Mucosa of descending colon (tissue), 3 donors: ENCODE measurements around the gene DGKD. TPM values are rescaled to one million over a fixed set of nuclear protein-coding genes. Genes with fewer than 3 reads are reported as not detected.

Experiments used
- ATAC-seq: fragments of 200-7000 bp; cut with Tn5 transposase; one replicate; pipeline ENCODE4 v1.9.1; 2020; ENCODE audit warnings: mild to moderate bottlenecking, moderate library complexity
- DNase-seq, 3 donors: peaks; one replicate each; pipeline ENCODE4 v3.0.0-alpha.2; 2020
- H3K36me3 ChIP-seq: fragments of 200-600 bp; one replicate; pipeline ENCODE4 v1.8.0; 2021; ENCODE audit warnings: low read depth, mild to moderate bottlenecking
- H3K4me1 ChIP-seq: fragments of 200-600 bp; one replicate; pipeline ENCODE4 v1.8.0; 2021; ENCODE audit warnings: low read depth, mild to moderate bottlenecking
- H3K4me3 ChIP-seq: fragments of 200-600 bp; one replicate; pipeline ENCODE4 v1.8.0; 2021; ENCODE audit warnings: mild to moderate bottlenecking
- H3K9me3 ChIP-seq: fragments of 200-600 bp; one replicate; pipeline ENCODE4 v1.8.0; 2021; ENCODE audit warnings: mild to moderate bottlenecking
- CTCF ChIP-seq: fragments of 200-600 bp; IDR thresholded peaks from one replicate; pipeline ENCODE4 v1.8.0; 2022; ENCODE audit warnings: antibody characterized with exemption, mild to moderate bottlenecking
- intact Hi-C, 2 donors: fragments of 100-400 bp; cut with DNase I in 1 of 2; cut with micrococcal nuclease in 1 of 2; formaldehyde crosslinking; loops; one replicate each; pipeline versions ENCODE4 v1.11.0 to v1.11.1; 2022; cut with DNase I, micrococcal nuclease
- total RNA-seq, 3 donors: library from RNA; stranded (reverse); fragmentation: NEBNext Ultra II Directional in 2 of 3; extraction: Animal tissue kit (Norgen Biotek cat#: 25700) in 2 of 3; gene quantifications; one replicate each; pipeline versions ENCODE4 v1.2.1 to v1.2.4, GENCODE V29; 2021 to 2023
- donor health status: DM: no; HTN: no; CAD: no; lungs with moderate emphysema.
- donor health status: DM: no; HTN: no; CAD: no.
- donor health status: DM: no; HTN: yes; CAD: no.

The DGKD gene
- total RNA-seq, 3 donors from 2014 or later = 81.8 to 159 (median 102) TPM

- no peaks in the 10 kb centered on the region for H3K9me3 ChIP-seq
- intact Hi-C loops = no loop called here
- no peak overlapping the region for H3K4me3 ChIP-seq
- H3K36me3 ChIP-seq = no peaks in the 10 kb centered on the region
- H3K4me1 ChIP-seq = no peaks in the 10 kb centered on the region
- no peak for TF ChIP-seq CTCF
- DNase-seq (no peak), ATAC-seq (no peak)
Observed at GRCh38 chr2:233487748-233488345, 133.6 kb downstream of the DGKD start.

GRCh38 chr2:233489143-233489542, 134.8 kb downstream of the DGKD start:
- intact Hi-C loops = no loop called here
- no peak for ATAC-seq
- no peak for TF ChIP-seq CTCF
- Histone ChIP-seq H3K36me3 (no peaks in the 10 kb centered on the region), H3K4me1 (no peaks in the 10 kb centered on the region), H3K9me3 (no peaks in the 10 kb centered on the region), H3K4me3 (no peak overlapping the region)
- DNase-seq = no peak

GRCh38 chr2:233489666-233490065, 135.4 kb downstream of the DGKD start:
- H3K4me3 ChIP-seq = no peak overlapping the region
- intact Hi-C loops = no loop called here
- H3K9me3 ChIP-seq = no peaks in the 10 kb centered on the region
- ATAC-seq (no peak), DNase-seq (no peak)
- no peaks in the 10 kb centered on the region for H3K36me3 ChIP-seq
- H3K4me1 ChIP-seq = no peaks in the 10 kb centered on the region
- TF ChIP-seq CTCF = no peak

GRCh38 chr2:233490831-233491230, 136.5 kb downstream of the DGKD start:
- Histone ChIP-seq H3K9me3 (no peaks in the 10 kb centered on the region), H3K36me3 (no peaks in the 10 kb centered on the region), H3K4me1 (no peaks in the 10 kb centered on the region), H3K4me3 (no peak overlapping the region)
- no peak for DNase-seq
- intact Hi-C loops = no loop called here
- no peak for TF ChIP-seq CTCF
- ATAC-seq = no peak

- intact Hi-C loops = no loop called here
- H3K4me3 ChIP-seq = no peak overlapping the region
- ATAC-seq (no peak), DNase-seq (no peak)
- no peak for TF ChIP-seq CTCF
- H3K4me1 ChIP-seq = no peaks in the 10 kb centered on the region
- no peaks in the 10 kb centered on the region for H3K36me3 ChIP-seq
- H3K9me3 ChIP-seq = no peaks in the 10 kb centered on the region
Observed at GRCh38 chr2:233491326-233491725, 137.0 kb downstream of the DGKD start.

DNA sequence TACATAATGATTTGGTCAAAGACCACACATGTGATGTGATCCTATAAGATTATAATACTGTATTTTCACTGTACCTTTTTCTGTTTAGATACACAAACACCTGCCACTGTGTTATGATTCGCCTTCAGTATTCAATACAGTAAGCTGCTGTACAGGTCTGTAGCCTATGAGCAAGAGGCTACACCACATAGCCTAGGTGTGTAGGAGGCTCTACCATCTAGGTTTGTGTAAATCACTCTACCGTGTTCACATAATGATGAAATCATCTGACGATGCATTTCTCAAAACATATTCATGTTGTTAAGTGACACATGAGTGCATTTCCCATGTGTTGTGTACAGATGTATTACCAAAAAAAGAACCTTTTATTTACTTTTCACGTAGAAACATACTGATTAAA, 137.8 kb downstream of the DGKD start:
- ATAC-seq = no peak
- H3K36me3 ChIP-seq = no peaks in the 10 kb centered on the region
- no peak for DNase-seq

More for the DNA sequence above, 137.8 kb downstream of the DGKD start:
- Histone ChIP-seq H3K4me1 (no peaks in the 10 kb centered on the region), H3K9me3 (no peaks in the 10 kb centered on the region), H3K4me3 (no peak overlapping the region)
- intact Hi-C loops = no loop called here
- no peak for TF ChIP-seq CTCF
